ENCODE results near the gene PRG2. TPM values are rescaled to one million over a fixed set of nuclear protein-coding genes. Genes with fewer than 3 reads are reported as not detected.
A peak's percentile ranks its signal among the peaks of the same experiment; 100 is the strongest.

PRG2 gene
- total and polyA plus RNA-seq, 9 of the 15 experiments (the other 6 are each of a cell fraction or from before 2014, with no cell fraction given): 1.8 to 78.0 (median 26.6) TPM

DNA sequence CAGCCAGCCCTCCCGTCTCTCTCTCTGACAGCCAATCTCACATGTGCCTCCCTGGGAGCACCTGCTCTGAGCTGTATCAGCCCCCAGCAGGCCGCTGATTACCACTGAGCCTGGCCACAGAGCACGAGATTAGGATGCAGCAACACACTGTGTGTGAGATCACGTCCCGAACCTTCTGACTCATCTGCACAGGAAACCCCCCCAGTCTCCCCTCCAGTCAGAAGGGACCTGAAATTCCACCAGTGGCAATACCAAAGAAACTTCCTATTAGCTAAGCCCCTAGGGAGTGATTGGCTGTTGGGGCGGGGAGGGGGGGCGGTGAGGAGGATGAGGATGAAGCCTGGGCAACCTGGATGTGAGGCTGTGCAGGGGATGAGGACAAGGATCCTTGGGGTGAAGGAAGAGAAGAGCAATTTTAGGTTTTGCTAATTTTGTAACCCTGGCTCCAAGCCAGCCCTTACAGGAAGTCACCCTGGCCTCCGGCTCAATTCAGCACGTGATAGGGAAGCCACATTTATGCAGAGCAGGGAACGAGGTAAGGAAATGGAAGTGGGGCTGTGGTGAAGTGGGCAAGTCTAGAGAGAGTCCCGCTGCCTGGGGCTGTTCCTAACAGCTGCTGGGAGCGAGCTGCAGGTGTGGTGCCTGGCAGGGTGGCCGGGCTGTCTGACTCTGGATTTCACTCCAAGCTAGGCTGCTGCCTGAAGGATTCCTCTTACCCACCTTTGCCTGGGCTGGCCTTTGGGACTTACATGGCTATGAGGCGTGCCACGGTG lies 34.5 kb upstream of the PRG2 start (continued):
- TF ChIP-seq, protein P1, sequence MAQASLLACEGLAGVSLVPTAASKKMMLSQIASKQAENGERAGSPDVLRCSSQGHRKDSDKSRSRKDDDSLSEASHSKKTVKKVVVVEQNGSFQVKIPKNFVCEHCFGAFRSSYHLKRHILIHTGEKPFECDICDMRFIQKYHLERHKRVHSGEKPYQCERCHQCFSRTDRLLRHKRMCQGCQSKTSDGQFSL (CRISPR knock-in tag; IDR thresholded peaks at IDR 0.05): peak; percentile 91
- TF ChIP-seq, protein P1 (tag; IDR thresholded peaks at IDR 0.05): peak in 1 of 2 experiments; percentile 69; a peak in 1 of 4 replicates
- TF ChIP-seq ETV6 (IDR thresholded peaks at IDR 0.05; ENCODE audit: borderline replicate concordance in 1 of 2, low read depth in 2 of 2, low read length in 1 of 2): peak in 1 of 2 experiments; percentile 90; a peak in 2 of 4 replicates
- no peak for TF ChIP-seq ETV6 (CRISPR knock-in tag; IDR thresholded peaks at IDR 0.05; ENCODE audit: borderline replicate concordance)
- TF ChIP-seq ZNF445 (CRISPR knock-in tag; IDR thresholded peaks at IDR 0.05; ENCODE audit: low read depth): no peak
- peak; percentile 75 for TF ChIP-seq CHD2 (IDR thresholded peaks at IDR 0.05; ENCODE audit: low read depth, low read length)
- no peak for TF ChIP-seq TAF7 (tag; IDR thresholded peaks at IDR 0.05)
- TF ChIP-seq HMG20A (CRISPR knock-in tag; conservative IDR thresholded peaks at IDR 0.05): no peak
- TF ChIP-seq, protein P2, sequence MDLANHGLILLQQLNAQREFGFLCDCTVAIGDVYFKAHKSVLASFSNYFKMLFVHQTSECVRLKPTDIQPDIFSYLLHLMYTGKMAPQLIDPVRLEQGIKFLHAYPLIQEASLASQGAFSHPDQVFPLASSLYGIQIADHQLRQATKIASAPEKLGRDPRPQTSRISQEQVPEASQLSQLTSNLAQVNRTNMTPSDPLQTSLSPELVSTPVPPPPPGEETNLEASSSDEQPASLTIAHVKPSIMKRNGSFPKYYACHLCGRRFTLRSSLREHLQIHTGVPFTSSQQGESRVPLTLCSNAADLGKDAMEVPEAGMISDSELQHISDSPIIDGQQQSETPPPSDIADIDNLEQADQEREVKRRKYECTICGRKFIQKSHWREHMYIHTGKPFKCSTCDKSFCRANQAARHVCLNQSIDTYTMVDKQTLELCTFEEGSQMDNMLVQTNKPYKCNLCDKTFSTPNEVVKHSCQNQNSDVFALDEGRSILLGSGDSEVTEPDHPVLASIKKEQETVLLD (IDR thresholded peaks at IDR 0.05): no peak; the same call in 1 of the 2 replicates
- peak; percentile 99 for TF ChIP-seq TAF9B (IDR thresholded peaks at IDR 0.05; ENCODE audit: partially characterized antibody)
- TF ChIP-seq RBM15 (IDR thresholded peaks at IDR 0.05; ENCODE audit: insufficient read depth, low read length): no peak
- TF ChIP-seq LARP7 (IDR thresholded peaks at IDR 0.05): no peak
- TF ChIP-seq, protein P3, sequence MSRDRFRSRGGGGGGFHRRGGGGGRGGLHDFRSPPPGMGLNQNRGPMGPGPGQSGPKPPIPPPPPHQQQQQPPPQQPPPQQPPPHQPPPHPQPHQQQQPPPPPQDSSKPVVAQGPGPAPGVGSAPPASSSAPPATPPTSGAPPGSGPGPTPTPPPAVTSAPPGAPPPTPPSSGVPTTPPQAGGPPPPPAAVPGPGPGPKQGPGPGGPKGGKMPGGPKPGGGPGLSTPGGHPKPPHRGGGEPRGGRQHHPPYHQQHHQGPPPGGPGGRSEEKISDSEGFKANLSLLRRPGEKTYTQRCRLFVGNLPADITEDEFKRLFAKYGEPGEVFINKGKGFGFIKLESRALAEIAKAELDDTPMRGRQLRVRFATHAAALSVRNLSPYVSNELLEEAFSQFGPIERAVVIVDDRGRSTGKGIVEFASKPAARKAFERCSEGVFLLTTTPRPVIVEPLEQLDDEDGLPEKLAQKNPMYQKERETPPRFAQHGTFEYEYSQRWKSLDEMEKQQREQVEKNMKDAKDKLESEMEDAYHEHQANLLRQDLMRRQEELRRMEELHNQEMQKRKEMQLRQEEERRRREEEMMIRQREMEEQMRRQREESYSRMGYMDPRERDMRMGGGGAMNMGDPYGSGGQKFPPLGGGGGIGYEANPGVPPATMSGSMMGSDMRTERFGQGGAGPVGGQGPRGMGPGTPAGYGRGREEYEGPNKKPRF (IDR thresholded peaks at IDR 0.05; ENCODE audit: low read depth, low read length): no peak
- TF ChIP-seq, protein P4, sequence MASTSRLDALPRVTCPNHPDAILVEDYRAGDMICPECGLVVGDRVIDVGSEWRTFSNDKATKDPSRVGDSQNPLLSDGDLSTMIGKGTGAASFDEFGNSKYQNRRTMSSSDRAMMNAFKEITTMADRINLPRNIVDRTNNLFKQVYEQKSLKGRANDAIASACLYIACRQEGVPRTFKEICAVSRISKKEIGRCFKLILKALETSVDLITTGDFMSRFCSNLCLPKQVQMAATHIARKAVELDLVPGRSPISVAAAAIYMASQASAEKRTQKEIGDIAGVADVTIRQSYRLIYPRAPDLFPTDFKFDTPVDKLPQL (IDR thresholded peaks at IDR 0.05; ENCODE audit: extremely low read depth, insufficient read length): no peak
- TF ChIP-seq MTA1 (IDR thresholded peaks at IDR 0.05; ENCODE audit: borderline replicate concordance): peak; percentile 75
- peak in 1 of 2 experiments; percentile 37; a peak in 3 of 4 replicates for TF ChIP-seq NRF1 (conservative IDR thresholded peaks at IDR 0.05 in 1 of 2, IDR thresholded peaks at IDR 0.05 in 1 of 2)
- no peak for TF ChIP-seq ZNF696 (CRISPR knock-in tag; conservative IDR thresholded peaks at IDR 0.05)
- TF ChIP-seq, protein P5, sequence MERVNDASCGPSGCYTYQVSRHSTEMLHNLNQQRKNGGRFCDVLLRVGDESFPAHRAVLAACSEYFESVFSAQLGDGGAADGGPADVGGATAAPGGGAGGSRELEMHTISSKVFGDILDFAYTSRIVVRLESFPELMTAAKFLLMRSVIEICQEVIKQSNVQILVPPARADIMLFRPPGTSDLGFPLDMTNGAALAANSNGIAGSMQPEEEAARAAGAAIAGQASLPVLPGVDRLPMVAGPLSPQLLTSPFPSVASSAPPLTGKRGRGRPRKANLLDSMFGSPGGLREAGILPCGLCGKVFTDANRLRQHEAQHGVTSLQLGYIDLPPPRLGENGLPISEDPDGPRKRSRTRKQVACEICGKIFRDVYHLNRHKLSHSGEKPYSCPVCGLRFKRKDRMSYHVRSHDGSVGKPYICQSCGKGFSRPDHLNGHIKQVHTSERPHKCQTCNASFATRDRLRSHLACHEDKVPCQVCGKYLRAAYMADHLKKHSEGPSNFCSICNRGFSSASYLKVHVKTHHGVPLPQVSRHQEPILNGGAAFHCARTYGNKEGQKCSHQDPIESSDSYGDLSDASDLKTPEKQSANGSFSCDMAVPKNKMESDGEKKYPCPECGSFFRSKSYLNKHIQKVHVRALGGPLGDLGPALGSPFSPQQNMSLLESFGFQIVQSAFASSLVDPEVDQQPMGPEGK (CRISPR knock-in tag; IDR thresholded peaks at IDR 0.05; ENCODE audit: borderline replicate concordance): no peak
- no peak for TF ChIP-seq ILF3 (IDR thresholded peaks at IDR 0.05; ENCODE audit: borderline replicate concordance)
- TF ChIP-seq CHCHD3 (CRISPR knock-in tag; IDR thresholded peaks at IDR 0.05): no peak
- TF ChIP-seq SMC3 (conservative IDR thresholded peaks at IDR 0.05; ENCODE audit: insufficient read depth, low read depth, low read length): no peak

All from K562 (cell line).